Measurements from ENCODE around the gene TBX21. TPM values are rescaled to one million over a fixed set of nuclear protein-coding genes. Genes with fewer than 3 reads are reported as not detected.

The TBX21 gene
- total RNA-seq: 10 to 100 TPM; 27.9 to 45.5 TPM

- H3K4me3 Mint-ChIP-seq: peak within 1 kb of the TSS; percentile 96 to 100
- peaks cover 84% of the 10 kb centered on the region for H3K4me1 Mint-ChIP-seq (ENCODE audit: low read depth)
- peak within 1 kb of the TSS; percentile 98 for H3K27ac Mint-ChIP-seq
- H3K27me3 Mint-ChIP-seq (ENCODE audit: low read depth): no peaks in the 10 kb centered on the region
- H3K9me3 Mint-ChIP-seq: no peaks in the 10 kb centered on the region
- peaks cover 10 to 18% of the 10 kb centered on the region in 2 donors for H3K36me3 Mint-ChIP-seq (ENCODE audit: insufficient read depth in 2 of 2)
- ATAC-seq (replicated peaks in 1 of 2): peak; percentile 82 to 86
- peak; percentile 92 to 95 for DNase-seq
These were observed at the start of gene TBX21 for GRCh38 chr17:47733047-47733673. TBX21 (plus strand) TSS chr17:47733236; CDS start chr17:47733455, 219 bp downstream.

GRCh38 chr17:47684025-47684424 lies 49.0 kb upstream of the TBX21 start:
- no peaks in the 10 kb centered on the region for H3K27me3 Mint-ChIP-seq (ENCODE audit: low read depth)
- no peak for ATAC-seq (replicated peaks in 1 of 2)
- no peak for DNase-seq
- peaks cover 29% of the 10 kb centered on the region for H3K4me1 Mint-ChIP-seq (ENCODE audit: low read depth)
- peak overlapping the region; percentile 88 for H3K27ac Mint-ChIP-seq
- peaks cover 16 to 54% of the 10 kb centered on the region in 2 donors for H3K36me3 Mint-ChIP-seq (ENCODE audit: insufficient read depth in 2 of 2)
- H3K9me3 Mint-ChIP-seq: no peaks in the 10 kb centered on the region
- H3K4me3 Mint-ChIP-seq: no peak overlapping the region

GRCh38 chr17:47684535-47685193 lies 48.4 kb upstream of the TBX21 start:
- H3K27ac Mint-ChIP-seq: peak overlapping the region; percentile 88
- ATAC-seq (replicated peaks in 1 of 2) (no peak), DNase-seq (no peak)
- peaks cover 16 to 52% of the 10 kb centered on the region in 2 donors for H3K36me3 Mint-ChIP-seq (ENCODE audit: insufficient read depth in 2 of 2)
- H3K27me3 Mint-ChIP-seq (ENCODE audit: low read depth): no peaks in the 10 kb centered on the region
- H3K4me1 Mint-ChIP-seq (ENCODE audit: low read depth): peaks cover 29% of the 10 kb centered on the region
- H3K9me3 Mint-ChIP-seq: no peaks in the 10 kb centered on the region
- no peak overlapping the region for H3K4me3 Mint-ChIP-seq

GRCh38 chr17:47685556-47686275 lies 47.3 kb upstream of the TBX21 start:
- Mint-ChIP-seq H3K4me3 (no peak overlapping the region), H3K27ac (peak overlapping the region; percentile 69), H3K9me3 (no peaks in the 10 kb centered on the region), H3K4me1 (ENCODE audit: low read depth) (peaks cover 27% of the 10 kb centered on the region), H3K36me3 (ENCODE audit: insufficient read depth in 2 of 2) (peaks cover 12 to 42% of the 10 kb centered on the region in 2 donors), H3K27me3 (ENCODE audit: low read depth) (no peaks in the 10 kb centered on the region)
- DNase-seq (no peak), ATAC-seq (replicated peaks in 1 of 2) (no peak)

GRCh38 chr17:47686276-47686635 lies 46.8 kb upstream of the TBX21 start:
- DNase-seq (no peak), ATAC-seq (replicated peaks in 1 of 2) (no peak)
- no peaks in the 10 kb centered on the region for H3K9me3 Mint-ChIP-seq
- peaks cover 10 to 39% of the 10 kb centered on the region in 2 donors for H3K36me3 Mint-ChIP-seq (ENCODE audit: insufficient read depth in 2 of 2)
- no peaks in the 10 kb centered on the region for H3K27me3 Mint-ChIP-seq (ENCODE audit: low read depth)
- no peak overlapping the region for H3K4me3 Mint-ChIP-seq
- peak overlapping the region; percentile 27 for H3K27ac Mint-ChIP-seq
- H3K4me1 Mint-ChIP-seq (ENCODE audit: low read depth): peaks cover 25% of the 10 kb centered on the region

- H3K27ac Mint-ChIP-seq: no peak overlapping the region
- DNase-seq (no peak), ATAC-seq (replicated peaks in 1 of 2) (no peak)
- H3K4me1 Mint-ChIP-seq (ENCODE audit: low read depth): peaks cover 28% of the 10 kb centered on the region
- peaks cover 10 to 35% of the 10 kb centered on the region in 2 donors for H3K36me3 Mint-ChIP-seq (ENCODE audit: insufficient read depth in 2 of 2)
- no peaks in the 10 kb centered on the region for H3K9me3 Mint-ChIP-seq
- no peak overlapping the region for H3K4me3 Mint-ChIP-seq
- H3K27me3 Mint-ChIP-seq (ENCODE audit: low read depth): no peaks in the 10 kb centered on the region
These were observed 46.2 kb upstream of the TBX21 start for GRCh38 chr17:47686664-47687327.

GRCh38 chr17:47687328-47687690 lies 45.7 kb upstream of the TBX21 start:
- DNase-seq: no peak
- Mint-ChIP-seq H3K4me1 (ENCODE audit: low read depth) (peaks cover 28% of the 10 kb centered on the region), H3K27ac (peak overlapping the region; percentile 8), H3K9me3 (no peaks in the 10 kb centered on the region), H3K27me3 (ENCODE audit: low read depth) (no peaks in the 10 kb centered on the region), H3K4me3 (no peak overlapping the region), H3K36me3 (ENCODE audit: insufficient read depth in 2 of 2) (peaks cover 7 to 30% of the 10 kb centered on the region in 2 donors)
- ATAC-seq (replicated peaks in 1 of 2): no peak

GRCh38 chr17:47687748-47688147 lies 45.3 kb upstream of the TBX21 start:
- Mint-ChIP-seq H3K4me1 (ENCODE audit: low read depth) (peaks cover 28% of the 10 kb centered on the region), H3K27ac (peak overlapping the region; percentile 8), H3K4me3 (no peak overlapping the region)

GRCh38 chr17:47690121-47690520 lies 42.9 kb upstream of the TBX21 start:
- H3K4me3 Mint-ChIP-seq: no peak overlapping the region
- DNase-seq (no peak), ATAC-seq (replicated peaks in 1 of 2) (peak; percentile 1 to 5)
- H3K9me3 Mint-ChIP-seq: no peaks in the 10 kb centered on the region
- H3K27ac Mint-ChIP-seq: no peak overlapping the region
- H3K36me3 Mint-ChIP-seq (ENCODE audit: insufficient read depth in 2 of 2): peaks cover 5 to 10% of the 10 kb centered on the region in 2 donors
- peaks cover 41% of the 10 kb centered on the region for H3K4me1 Mint-ChIP-seq (ENCODE audit: low read depth)
- H3K27me3 Mint-ChIP-seq (ENCODE audit: low read depth): no peaks in the 10 kb centered on the region

More at GRCh38 chr17:47687748-47688147, 45.3 kb upstream of the TBX21 start:
- ATAC-seq (replicated peaks in 1 of 2): peak in 1 of 2 donors; percentile 18
- Mint-ChIP-seq H3K9me3 (no peaks in the 10 kb centered on the region), H3K27me3 (ENCODE audit: low read depth) (no peaks in the 10 kb centered on the region), H3K36me3 (ENCODE audit: insufficient read depth in 2 of 2) (peaks cover 6 to 25% of the 10 kb centered on the region in 2 donors)
- DNase-seq: no peak

GRCh38 chr17:47692137-47692894 lies 40.7 kb upstream of the TBX21 start:
- DNase-seq: no peak
- peak overlapping the region; percentile 42 for H3K27ac Mint-ChIP-seq
- no peak for ATAC-seq (replicated peaks in 1 of 2)

GRCh38 chr17:47692895-47693730 lies 39.9 kb upstream of the TBX21 start:
- Mint-ChIP-seq H3K27ac (peak overlapping the region; percentile 97), H3K9me3 (no peaks in the 10 kb centered on the region), H3K27me3 (ENCODE audit: low read depth) (no peaks in the 10 kb centered on the region), H3K36me3 (ENCODE audit: insufficient read depth in 2 of 2) (peaks cover 2% of the 10 kb centered on the region in 2 donors), H3K4me3 (peak overlapping the region; percentile 86 to 95), H3K4me1 (ENCODE audit: low read depth) (peaks cover 48% of the 10 kb centered on the region)
- DNase-seq (no peak), ATAC-seq (replicated peaks in 1 of 2) (no peak)

More at GRCh38 chr17:47692137-47692894, 40.7 kb upstream of the TBX21 start:
- H3K36me3 Mint-ChIP-seq (ENCODE audit: insufficient read depth in 2 of 2): peaks cover 2% of the 10 kb centered on the region in 2 donors
- peak overlapping the region; percentile 86 to 95 for H3K4me3 Mint-ChIP-seq
- H3K27me3 Mint-ChIP-seq (ENCODE audit: low read depth): no peaks in the 10 kb centered on the region
- H3K4me1 Mint-ChIP-seq (ENCODE audit: low read depth): peaks cover 53% of the 10 kb centered on the region
- no peaks in the 10 kb centered on the region for H3K9me3 Mint-ChIP-seq
